Endothelial cell of umbilical vein (primary cell): ENCODE measurements around the gene FANK1.

ENCODE experiments used
- CTCF ChIP-seq, 2 donors: IDR thresholded peaks; 1 replicate in 1 of 2; 2 replicates in 1 of 2; pipeline ENCODE4 v1.5.1; 2011; ENCODE audit warnings: low read length in 2 of 2, mild to moderate bottlenecking in 2 of 2, moderate library complexity in 2 of 2, control low read depth in 1 of 2, inconsistent platforms in 1 of 2, low read depth in 1 of 2; ENCODE audit not compliant: insufficient read depth in 1 of 2; ENCODE audit errors: extremely low read depth in 1 of 2
- MAX ChIP-seq: IDR thresholded peaks from 2 replicates; pipeline ENCODE4 v1.6.1; 2011; ENCODE audit not compliant: insufficient read depth, insufficient read length
- MYC ChIP-seq: IDR thresholded peaks from one replicate; pipeline ENCODE4 v1.6.1; 2011; ENCODE audit warnings: mild to moderate bottlenecking, low read depth, low read length
- POLR2A ChIP-seq: IDR thresholded peaks from 2 replicates; pipeline ENCODE4 v1.6.1; 2012; ENCODE audit warnings: low read depth, mild to moderate bottlenecking, control low read depth, low read length

- no peak for TF ChIP-seq CTCF (IDR thresholded peaks at IDR 0.05; ENCODE audit: extremely low read depth in 1 of 2, insufficient read depth in 1 of 2, low read depth in 1 of 2, low read length in 2 of 2)
- TF ChIP-seq MYC, result no peak
- TF ChIP-seq POLR2A, result no peak
- no peak for TF ChIP-seq MAX
These were observed 119.9 kb downstream of the FANK1 start for GRCh38 chr10:126016156-126016805.
